Heart right ventricle (tissue), 16 donors: Measurements from ENCODE around the gene PDE12. TPM values are rescaled to one million over a fixed set of nuclear protein-coding genes. Genes with fewer than 3 reads are reported as not detected.

Experiments
- ATAC-seq, 8 donors: fragments of 200-7000 bp; cut with Tn5 transposase; one replicate each; pipeline ENCODE4 v1.9.1; 2020; ENCODE audit warnings: mild to moderate bottlenecking in 8 of 8, moderate library complexity in 8 of 8, moderate number of reproducible peaks in 1 of 8
- DNase-seq, 2 donors: peaks; one replicate each; pipeline ENCODE4 v3.0.0-alpha.2; 2020
- H3K27ac ChIP-seq, 10 donors: fragments of 200-600 bp; sonication (generic) in 2 of 10; one replicate each; pipeline versions ENCODE4 v1.5.0 to v1.8.0; 2020 to 2022; ENCODE audit warnings: mild to moderate bottlenecking in 3 of 10
- H3K27me3 ChIP-seq, 7 donors: fragments of 200-600 bp; one replicate each; pipeline ENCODE4 v1.8.0; 2021 to 2022; ENCODE audit warnings: mild to moderate bottlenecking in 2 of 7
- H3K36me3 ChIP-seq, 9 donors: fragments of 200-600 bp; sonication (generic) in 1 of 9; one replicate each; pipeline versions ENCODE4 v1.5.0 to v1.8.0; 2020 to 2022; ENCODE audit warnings: mild to moderate bottlenecking in 2 of 9
- H3K4me1 ChIP-seq, 9 donors: fragments of 200-600 bp; sonication (generic) in 1 of 9; one replicate each; pipeline versions ENCODE4 v1.5.0 to v1.8.0; 2020 to 2022; ENCODE audit warnings: mild to moderate bottlenecking in 4 of 9
- H3K4me3 ChIP-seq, 10 donors: fragments of 200-600 bp; sonication (generic) in 2 of 10; one replicate each; pipeline versions ENCODE4 v1.5.0 to v1.8.0; 2020 to 2022; ENCODE audit warnings: mild to moderate bottlenecking in 7 of 10, moderate library complexity in 2 of 10
- H3K9me3 ChIP-seq, 11 donors: fragments of 200-600 bp in 10 of 11; sonication (generic) in 2 of 11; one replicate each; pipeline versions ENCODE4 v1.5.0 to v1.8.0; 2013 to 2022; ENCODE audit warnings: mild to moderate bottlenecking in 2 of 11, control low read depth in 1 of 11, moderate library complexity in 1 of 11
- WGBS, 2 donors: extraction: QIAGEN DNeasy Blood & Tissue Kit; methylation state at CpG; one replicate each; pipeline ENCODE4 v1.1.7; 2013; ENCODE audit warnings: inconsistent platforms in 1 of 2; 5-methylcytosine and 5-hydroxymethylcytosine counted together
- intact Hi-C, 10 donors: fragments of 100-400 bp; cut with DNase I; formaldehyde crosslinking; loops; one replicate each; pipeline versions ENCODE4 v1.11.1 to v1.14.2; 2022
- polyA plus RNA-seq, 2 donors: library from polyadenylated mRNA; stranded (reverse); fragments of 200-250 nt; gene quantifications; one replicate each; pipeline ENCODE4 v1.2.3, GENCODE V29; 2013
- total RNA-seq, 10 donors: library from RNA; stranded (reverse); fragmentation: NEBNext Ultra II Directional in 3 of 10; extraction: Animal tissue kit (Norgen Biotek cat#: 25700) in 3 of 10; gene quantifications; one replicate each; pipeline versions ENCODE4 v1.2.1 to v1.2.4, GENCODE V29; 2021 to 2023
- TF ChIP-seq, protein P1 (sequence below), 9 donors: fragments of 200-600 bp; sonication (generic) in 2 of 9; IDR thresholded peaks; one replicate each; pipeline versions ENCODE4 v1.5.0 to v1.8.0; 2021 to 2022; ENCODE audit warnings: antibody characterized with exemption in 9 of 9, mild to moderate bottlenecking in 5 of 9, moderate library complexity in 1 of 9
- donor health status: Arrhythmogenic right ventricular cardiomyopathy.
- donor health status: ischemic (EF 13 %, LVEDD 7.1; RV severe dilation, severe dysfunction).
- donor health status: healthy with polysubstance abuse.
- donor health status: DM: no; HTN: yes; CAD: no.
- donor health status: DM: no; HTN: no; CAD: no.
- donor health status: ischemic (EF 25% LVEDD 6.9; RV normal size, moderate dysfunction).
- donor health status: ischemic (EF 25% LVEDD 5.7; RV mildly dilated, moderate dysfunction).
- donor health status: healthy.
- donor health status: DM: yes; HTN: yes; CAD: no.
- donor health status: Ischemic cardiomyopathy.
- donor health status: ischemic (EF 35%, LVEDD 5.7; RV mildly dilated, moderate dysfunction).
- donor health status: nonischemic (EF 11% LVEDD 7.7; RV severe dilation, severe dysfunction).
- donor health status: DM: yes; HTN: yes; CAD: no.
- donor health status: PGD.
- donor health status: ischemic (EF 29% LVEDD 5.4; RV normal size, mild dysfunction).
- donor health status: nonischemic (EF 23%, LVEDD 6.1; RV moderate dilation, normal function).

The PDE12 gene
- total and polyA plus RNA-seq, 12 donors, result 2.7 to 14.6 (median 12.7) TPM

GRCh38 chr3:57616233-57616632 is 60.2 kb downstream of the PDE12 start:
- no peak overlapping the region for H3K27ac ChIP-seq
- no peak overlapping the region for H3K4me3 ChIP-seq
- H3K27me3 ChIP-seq, result no peaks in the 10 kb centered on the region
- DNase-seq (no peak), ATAC-seq (no peak)
- intact Hi-C loops, result no loop called here
- peaks cover 0 to 13% (median 0%) of the 10 kb centered on the region in 11 donors for H3K9me3 ChIP-seq
- 60 to 69% methylated on average over 3 of the region's 3 CpGs for WGBS, 2 donors
- no peaks in the 10 kb centered on the region for H3K4me1 ChIP-seq
- peaks cover 0 to 27% (median 3%) of the 10 kb centered on the region in 9 donors for H3K36me3 ChIP-seq
- TF ChIP-seq, protein P1, sequence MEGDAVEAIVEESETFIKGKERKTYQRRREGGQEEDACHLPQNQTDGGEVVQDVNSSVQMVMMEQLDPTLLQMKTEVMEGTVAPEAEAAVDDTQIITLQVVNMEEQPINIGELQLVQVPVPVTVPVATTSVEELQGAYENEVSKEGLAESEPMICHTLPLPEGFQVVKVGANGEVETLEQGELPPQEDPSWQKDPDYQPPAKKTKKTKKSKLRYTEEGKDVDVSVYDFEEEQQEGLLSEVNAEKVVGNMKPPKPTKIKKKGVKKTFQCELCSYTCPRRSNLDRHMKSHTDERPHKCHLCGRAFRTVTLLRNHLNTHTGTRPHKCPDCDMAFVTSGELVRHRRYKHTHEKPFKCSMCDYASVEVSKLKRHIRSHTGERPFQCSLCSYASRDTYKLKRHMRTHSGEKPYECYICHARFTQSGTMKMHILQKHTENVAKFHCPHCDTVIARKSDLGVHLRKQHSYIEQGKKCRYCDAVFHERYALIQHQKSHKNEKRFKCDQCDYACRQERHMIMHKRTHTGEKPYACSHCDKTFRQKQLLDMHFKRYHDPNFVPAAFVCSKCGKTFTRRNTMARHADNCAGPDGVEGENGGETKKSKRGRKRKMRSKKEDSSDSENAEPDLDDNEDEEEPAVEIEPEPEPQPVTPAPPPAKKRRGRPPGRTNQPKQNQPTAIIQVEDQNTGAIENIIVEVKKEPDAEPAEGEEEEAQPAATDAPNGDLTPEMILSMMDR (IDR thresholded peaks at IDR 0.05), result no peak

Other genes with a start within 250 kb of the PDE12 start
- gene DNAH12, start 11.9 kb upstream of the PDE12 start, total RNA-seq, result under 1 TPM in 6 of 10 donors, not detected in 4; 0.02 to 0.19 (median 0.12) TPM
- gene DNAH12, start 11.9 kb upstream of the PDE12 start, polyA plus RNA-seq, result under 1 TPM; 0.01 to 0.44 TPM
- gene ARF4, start 41.1 kb downstream of the PDE12 start, total RNA-seq, result 10 to 100 TPM; 56.4 to 83.3 (median 73.7) TPM
- gene ARF4, start 41.1 kb downstream of the PDE12 start, polyA plus RNA-seq, result 100 to 1,000 TPM in 1 of 2 donors, 10 to 100 TPM in 1; 25.7 to 130 TPM
- gene DENND6A, start 136.8 kb downstream of the PDE12 start, total RNA-seq, result 10 to 100 TPM; 13.0 to 28.9 (median 20.0) TPM
- 10 to 100 TPM in 1 of 2 donors, 1 to 10 TPM in 1; 4.3 to 11.0 TPM for gene DENND6A, start 136.8 kb downstream of the PDE12 start, polyA plus RNA-seq
- 100 to 1,000 TPM; 198 to 724 (median 431) TPM for gene SLMAP, start 200.0 kb downstream of the PDE12 start, total RNA-seq
- gene SLMAP, start 200.0 kb downstream of the PDE12 start, polyA plus RNA-seq, result 10 to 100 TPM; 65.8 to 79.8 TPM